ENCODE measurements around the gene LCN9.
A peak's percentile ranks its signal among the peaks of the same experiment; 100 is the strongest.

LCN9 gene

GRCh38 chr9:135701067-135701958, 38.2 kb downstream of the LCN9 start:
- DNase-seq = no peak

GRCh38 chr9:135701959-135702721, 39.0 kb downstream of the LCN9 start, which contains the start of gene KCNT1:
Gene KCNT1, plus strand, starts transcription at chr9:135702185. Its CDS starts 74 bp downstream, at chr9:135702259.
- peak; percentile 45 for DNase-seq

GRCh38 chr9:135703726-135704125, 40.6 kb downstream of the LCN9 start:
- no peak for DNase-seq

- no peak for DNase-seq
Measured at GRCh38 chr9:135704483-135704882, 41.4 kb downstream of the LCN9 start.

- no peak for DNase-seq
Measured at GRCh38 chr9:135705376-135705775, 42.3 kb downstream of the LCN9 start.

GRCh38 chr9:135706288-135706687, 43.2 kb downstream of the LCN9 start:
- no peak for DNase-seq

GRCh38 chr9:135707252-135708138, 44.4 kb downstream of the LCN9 start:
- DNase-seq = no peak

- DNase-seq = no peak
Measured at GRCh38 chr9:135708164-135708563, 45.1 kb downstream of the LCN9 start.

- no peak for DNase-seq
Measured at GRCh38 chr9:135711391-135711790, 48.3 kb downstream of the LCN9 start.

- DNase-seq = no peak
Measured at GRCh38 chr9:135711881-135712280, 48.8 kb downstream of the LCN9 start.

GRCh38 chr9:135712613-135713295, 49.6 kb downstream of the LCN9 start:
- no peak for DNase-seq

- DNase-seq = no peak
Measured at GRCh38 chr9:135714242-135715055, 51.3 kb downstream of the LCN9 start.

GRCh38 chr9:135715056-135715595, 52.0 kb downstream of the LCN9 start:
- DNase-seq = no peak

- DNase-seq = no peak
Measured at GRCh38 chr9:135716045-135716444, 52.9 kb downstream of the LCN9 start.

All from NCI-H82 (cell line).